ENCODE results near the gene RAB8A.
A peak's percentile ranks its signal among the peaks of the same experiment; 100 is the strongest.
"Not testable (repeated sequence)": the region's sequence is repeated elsewhere in the genome, so short reads cannot be mapped to it uniquely, and the experiment has no call there.

The RAB8A gene

DNA sequence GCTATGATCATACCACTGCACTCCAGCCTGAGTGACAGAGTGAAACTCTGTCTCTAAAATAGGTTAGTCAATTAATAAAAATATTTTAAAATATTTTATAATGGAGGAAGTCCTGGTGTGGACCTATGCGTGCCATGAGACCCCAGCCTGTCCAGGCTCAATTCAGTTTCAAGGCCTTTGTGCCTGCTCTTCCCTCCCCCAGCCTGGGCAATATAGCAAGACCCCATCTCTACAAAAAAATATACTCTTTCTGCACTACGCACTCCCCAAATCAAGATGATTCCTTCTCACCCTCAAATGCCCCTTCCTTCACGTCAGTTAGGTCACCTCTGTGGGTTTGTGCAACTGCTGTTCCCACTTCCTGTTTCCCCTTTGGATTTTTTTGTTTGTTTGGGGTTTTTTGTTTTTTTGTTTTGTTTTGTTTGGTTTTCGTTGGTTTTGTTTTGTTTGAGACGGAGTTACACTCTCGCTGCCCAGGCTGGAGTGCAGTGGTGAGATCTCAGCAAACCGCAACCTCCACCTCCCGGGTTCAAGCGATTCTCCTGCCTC lies 30.4 kb downstream of the RAB8A start:
- no peak for DNase-seq (ENCODE audit: low spot score)

DNA sequence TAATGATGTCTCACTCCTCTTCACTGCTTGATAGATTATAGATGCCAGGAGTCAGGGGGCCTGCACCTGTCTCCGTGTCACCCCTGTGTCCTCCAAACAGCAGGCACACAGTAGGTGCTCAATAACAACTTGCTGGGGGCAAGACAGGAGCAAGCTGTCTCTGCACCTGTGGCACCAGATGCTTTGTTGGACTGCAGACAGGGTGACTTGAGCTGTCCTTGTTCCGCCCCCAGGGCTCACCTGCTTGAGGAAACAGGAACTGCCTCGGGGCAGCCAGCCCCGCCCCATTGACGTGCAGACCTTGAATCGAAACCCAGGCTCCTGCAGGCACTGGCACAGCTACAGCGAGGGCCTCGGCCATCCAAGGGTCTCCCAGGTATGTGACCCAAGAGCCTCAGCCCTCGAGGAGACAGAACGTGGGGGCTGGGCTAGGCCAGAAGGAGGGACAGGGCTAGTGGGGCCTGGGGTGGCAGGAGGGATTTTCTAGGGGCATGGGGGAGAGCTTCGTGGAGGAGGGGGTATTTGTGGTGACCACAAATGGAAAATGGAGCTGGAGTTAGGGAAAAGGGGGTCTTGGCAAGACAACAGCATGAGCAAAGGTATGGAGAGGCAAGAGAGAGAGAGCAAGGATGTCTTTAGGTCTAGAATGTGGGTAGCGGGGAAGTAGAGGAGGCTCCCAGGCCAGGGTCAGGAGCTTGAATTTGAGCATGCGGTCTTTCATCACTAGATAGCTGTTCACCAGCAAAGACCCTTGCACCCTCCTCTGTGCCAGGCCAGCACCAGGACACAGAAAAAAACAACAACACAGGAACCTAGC lies 31.9 kb downstream of the RAB8A start, which contains the start of gene HSH2D:
TSS of gene HSH2D (plus strand) at position 287 of the 817 bp plus-strand sequence. CDS start 5,066 bp downstream, outside the sequence.
- DNase-seq (ENCODE audit: low spot score): peak; percentile 97

DNA sequence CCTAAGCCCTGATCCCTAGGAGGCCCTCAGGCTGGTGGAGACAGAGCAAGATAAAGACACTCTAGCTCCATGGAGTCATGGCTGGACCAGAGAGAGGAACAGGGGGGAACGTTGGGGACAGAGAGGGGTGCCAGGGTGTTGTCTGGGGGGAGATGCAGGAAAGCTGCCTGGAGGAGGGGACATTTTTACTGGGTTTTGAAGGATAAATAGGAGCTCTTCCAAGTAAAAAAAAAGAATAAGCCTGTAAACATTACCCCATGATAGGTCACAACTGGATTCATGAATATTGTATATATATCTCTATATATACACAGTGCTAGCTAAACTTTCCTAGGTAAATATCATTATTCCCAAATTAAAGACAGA lies 32.5 kb downstream of the RAB8A start:
- no peak for DNase-seq (ENCODE audit: low spot score)

DNA sequence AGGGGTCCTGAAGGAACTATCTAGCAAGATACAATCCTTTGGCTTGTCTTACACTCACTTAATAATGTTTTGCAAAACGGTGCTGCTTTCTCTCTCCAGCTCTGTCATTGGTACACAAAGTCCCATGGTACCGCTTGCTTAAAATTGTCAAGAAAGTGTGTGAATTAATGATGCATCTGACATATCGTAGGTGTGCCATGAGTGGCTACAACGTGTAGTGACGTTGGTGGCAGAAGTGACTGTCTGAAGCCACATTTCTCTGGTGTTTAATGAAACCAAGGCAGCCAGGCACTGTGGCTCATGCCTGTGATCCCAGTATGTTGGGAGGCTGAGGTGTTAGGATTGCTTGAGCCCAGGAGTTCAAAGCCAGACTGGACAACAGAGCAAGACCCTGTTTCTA lies 34.4 kb downstream of the RAB8A start:
- DNase-seq (ENCODE audit: low spot score): no peak

DNA sequence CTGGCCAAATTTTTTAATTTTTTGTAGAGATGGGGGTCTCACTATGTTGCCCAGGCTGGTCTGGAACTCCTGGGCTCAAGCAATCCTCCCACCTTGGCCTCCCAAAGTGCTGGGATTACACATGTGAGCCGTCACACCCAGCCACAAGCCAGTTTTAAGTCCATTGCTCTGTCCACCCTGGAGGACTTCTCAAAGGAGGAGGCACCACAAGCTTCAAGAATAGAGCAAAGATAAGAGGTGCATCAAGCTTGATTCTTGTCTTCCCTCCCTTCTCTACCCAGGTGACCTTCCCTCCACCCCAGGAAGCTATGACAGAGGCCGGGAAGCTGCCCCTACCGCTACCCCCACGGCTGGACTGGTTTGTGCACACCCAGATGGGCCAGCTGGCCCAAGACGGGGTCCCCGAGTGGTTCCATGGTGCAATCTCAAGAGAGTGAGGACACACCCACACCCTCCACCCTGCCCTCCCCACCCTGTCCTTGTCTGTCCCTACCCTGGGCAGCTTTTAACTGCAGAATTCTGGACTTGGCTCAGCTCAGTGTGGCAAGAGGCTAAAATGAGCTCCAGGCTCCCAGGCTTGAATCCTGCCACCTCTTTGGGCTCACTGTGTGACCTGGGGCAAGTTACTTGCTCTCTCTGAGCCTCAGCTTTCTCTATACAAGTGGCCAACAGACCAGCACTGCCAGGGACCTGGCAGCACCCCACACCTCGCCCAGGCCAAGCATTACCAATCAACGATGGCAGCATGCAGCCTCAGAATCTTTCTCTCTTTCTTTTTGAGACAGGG lies 36.9 kb downstream of the RAB8A start:
- DNase-seq (ENCODE audit: low spot score): no peak

DNA sequence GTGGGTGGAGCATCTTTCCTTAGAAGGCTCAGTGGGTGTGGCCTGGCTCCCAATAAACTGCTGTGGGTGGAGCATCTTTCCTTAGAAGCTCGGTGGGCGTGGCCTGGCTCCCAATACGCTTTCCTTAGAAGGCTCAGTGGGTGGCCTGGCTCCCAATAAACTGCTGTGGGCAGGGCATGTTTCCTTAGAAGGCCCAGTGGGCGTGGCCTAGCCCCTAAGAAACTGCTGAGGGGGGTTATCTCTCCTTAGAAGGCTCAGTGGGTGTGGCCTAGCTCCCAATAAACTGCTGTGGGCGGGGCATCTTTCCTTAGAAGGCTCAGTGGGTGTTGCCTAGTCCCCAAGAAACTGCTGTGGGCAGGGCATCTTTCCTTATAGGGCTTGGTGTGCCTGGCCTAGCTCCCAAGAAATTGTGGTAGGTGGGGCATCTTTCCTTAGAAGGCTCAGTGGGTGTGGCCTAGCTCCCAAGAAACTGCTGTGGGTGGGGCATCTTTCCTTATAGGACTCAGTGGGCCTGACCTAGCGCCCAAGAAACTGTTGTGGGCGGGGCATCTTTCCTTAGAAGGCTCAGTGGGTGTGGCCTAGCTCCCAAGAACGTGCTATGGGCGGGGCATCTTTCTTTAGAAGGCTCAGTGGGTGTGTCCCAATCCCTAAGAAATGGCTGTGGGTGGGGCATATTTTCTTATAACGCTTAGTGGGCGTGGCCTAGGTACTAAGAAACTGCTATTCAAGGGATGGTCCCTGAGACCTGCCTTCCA lies 42.1 kb downstream of the RAB8A start:
- DNase-seq (ENCODE audit: low spot score): peak; percentile 71

DNA sequence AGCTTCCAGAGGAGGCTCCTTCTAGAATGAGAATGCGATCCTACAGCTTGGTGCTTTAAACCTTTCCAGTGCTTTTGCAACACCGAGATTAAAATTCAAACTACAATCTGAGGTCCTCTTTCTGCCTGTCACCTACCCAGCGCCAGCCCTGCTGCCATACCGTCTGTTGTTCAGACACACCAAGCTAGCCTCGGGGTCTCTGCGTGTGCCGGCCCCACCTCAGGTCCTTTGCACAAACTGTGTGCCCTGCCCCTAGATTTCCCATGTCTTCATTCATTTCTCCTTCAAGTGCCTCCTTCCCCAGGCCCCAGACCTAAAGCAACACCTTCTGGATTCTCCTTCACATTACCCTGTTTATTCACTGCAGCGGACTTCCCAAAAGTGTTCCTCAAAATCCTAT lies 42.9 kb downstream of the RAB8A start:
- no peak for DNase-seq (ENCODE audit: low spot score)

DNA sequence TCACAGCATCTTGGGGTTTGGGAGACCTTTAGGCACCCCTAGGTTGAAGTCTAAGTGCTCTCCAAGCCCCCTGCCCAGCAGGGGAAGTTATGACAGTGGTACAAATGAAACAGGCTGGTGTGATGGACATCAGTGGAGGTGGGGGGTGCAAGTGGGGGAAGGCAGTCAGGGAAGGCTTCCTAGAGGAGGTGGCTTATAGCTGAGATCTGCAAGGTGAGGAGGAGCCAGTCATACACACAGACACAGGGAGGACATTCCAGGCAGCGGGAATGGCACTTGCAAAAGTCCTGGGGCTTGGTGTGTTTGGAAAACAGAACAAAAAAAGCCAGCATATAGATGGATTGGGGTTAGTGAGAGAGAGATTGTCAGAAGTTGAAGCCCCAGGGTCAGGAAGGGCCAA lies 43.4 kb downstream of the RAB8A start:
- no peak for DNase-seq (ENCODE audit: low spot score)

DNA sequence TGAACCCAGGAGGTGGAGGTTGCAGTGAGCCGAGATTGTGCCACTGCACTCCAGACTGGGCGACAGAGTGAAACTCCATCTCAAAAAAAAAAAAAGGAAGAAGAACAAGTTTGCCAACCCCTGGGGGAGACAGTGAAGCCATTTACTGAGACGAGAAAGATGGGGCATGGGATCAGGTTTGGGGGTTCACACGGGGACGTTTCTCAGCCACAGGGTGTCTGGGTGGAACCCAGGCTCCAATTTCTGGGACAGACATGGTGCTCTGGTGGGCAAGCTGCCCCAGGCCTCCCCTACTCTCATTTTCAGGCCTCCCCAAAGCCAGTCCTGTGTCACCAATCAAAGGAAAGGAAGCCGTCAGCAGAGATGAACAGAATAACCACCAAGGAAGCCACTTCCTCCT lies 45.2 kb downstream of the RAB8A start:
- DNase-seq (ENCODE audit: low spot score): no peak

DNA sequence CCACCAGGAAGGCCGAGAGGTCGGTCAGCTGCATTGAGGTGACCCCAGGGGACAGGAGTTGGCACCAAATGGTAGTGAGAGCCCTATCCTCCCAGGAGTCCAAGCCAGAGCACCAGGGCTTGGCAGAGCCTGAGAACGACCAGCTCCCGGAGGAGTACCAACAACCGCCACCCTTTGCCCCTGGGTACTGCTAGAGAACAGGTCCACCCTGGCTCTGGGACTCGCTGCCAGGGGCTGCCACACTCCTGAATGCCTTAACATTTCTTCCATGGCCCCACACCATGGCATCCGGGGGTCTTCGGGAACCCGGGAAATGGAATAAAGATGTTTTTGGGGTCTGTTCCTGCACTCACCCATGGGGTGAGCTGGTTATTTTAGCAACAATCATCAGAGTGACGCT lies 45.9 kb downstream of the RAB8A start:
- no peak for DNase-seq (ENCODE audit: low spot score)

DNA sequence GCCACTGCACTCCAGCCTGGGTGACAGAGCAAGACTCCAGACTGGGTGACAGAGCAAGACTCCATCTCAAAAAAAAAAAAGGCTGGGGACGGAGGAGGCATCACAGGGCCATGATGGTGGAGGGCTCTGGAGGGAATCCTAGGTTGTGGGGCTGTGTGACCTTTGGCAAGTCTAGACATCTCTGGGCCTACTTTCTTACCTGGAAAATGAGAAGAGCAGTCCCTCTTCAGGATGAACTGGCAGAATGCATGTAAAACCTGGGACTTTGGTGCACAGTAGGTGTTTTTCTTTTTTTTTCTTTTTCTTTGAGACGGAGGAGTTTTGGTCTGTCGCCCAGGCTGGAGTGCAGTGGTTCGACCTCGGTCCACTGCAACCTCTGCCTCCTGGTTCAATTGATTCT lies 48.0 kb downstream of the RAB8A start:
- no peak for DNase-seq (ENCODE audit: low spot score)

DNA sequence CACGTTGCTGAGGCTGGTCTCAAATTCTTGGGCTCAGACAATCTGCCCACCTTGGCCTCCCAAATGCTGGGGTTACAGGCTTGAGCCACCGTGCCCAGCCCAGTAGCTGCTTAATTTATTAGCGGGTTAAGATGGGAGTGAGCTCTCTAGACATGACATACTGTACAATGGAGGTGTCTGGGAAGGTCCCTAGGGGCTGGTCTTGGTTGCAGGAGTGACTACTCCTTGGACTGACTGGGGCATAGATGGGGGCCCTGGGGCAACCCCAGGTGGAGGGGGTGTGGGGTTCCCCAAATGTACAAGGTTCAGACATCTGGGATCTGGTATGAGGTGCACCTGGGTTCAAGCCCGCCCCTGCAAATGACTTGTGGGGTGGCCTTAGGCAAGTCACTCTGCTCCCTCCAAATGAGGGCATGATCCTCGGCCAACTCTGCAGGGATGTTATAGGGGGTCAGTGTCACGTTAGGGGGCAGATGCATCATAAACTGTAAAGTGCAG lies 48.8 kb downstream of the RAB8A start:
- DNase-seq (ENCODE audit: low spot score): no peak

DNA sequence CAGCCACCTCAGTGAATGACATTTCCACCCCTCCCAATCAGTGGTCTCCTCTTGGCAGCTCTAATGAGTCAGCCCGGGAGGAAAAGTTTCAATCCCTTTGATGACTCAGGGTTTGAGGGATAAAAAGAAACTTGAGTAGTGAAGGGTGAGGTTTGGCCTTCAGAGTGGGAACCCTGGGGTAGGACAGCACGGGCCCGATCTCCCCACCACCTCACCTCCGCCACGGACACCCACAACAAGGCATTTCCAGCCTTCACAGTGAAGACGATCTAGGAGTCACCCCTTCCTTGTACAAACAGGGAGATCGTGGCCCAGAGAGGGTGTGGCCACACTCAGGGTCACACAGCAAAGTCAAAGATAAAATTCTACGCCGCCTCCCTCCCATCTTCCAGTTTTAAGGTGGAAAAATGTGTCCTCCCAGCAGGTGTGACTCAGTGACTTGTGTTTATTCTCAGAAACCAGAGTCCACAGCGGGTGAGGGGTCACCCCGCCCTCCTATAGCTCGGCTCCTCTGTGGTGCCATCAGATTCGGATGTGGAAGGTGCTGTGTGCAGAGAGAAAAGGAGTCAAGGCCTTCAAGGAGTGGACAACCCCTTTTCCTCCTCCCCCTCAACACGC lies 49.4 kb downstream of the RAB8A start:
- no peak for DNase-seq (ENCODE audit: low spot score)

DNA sequence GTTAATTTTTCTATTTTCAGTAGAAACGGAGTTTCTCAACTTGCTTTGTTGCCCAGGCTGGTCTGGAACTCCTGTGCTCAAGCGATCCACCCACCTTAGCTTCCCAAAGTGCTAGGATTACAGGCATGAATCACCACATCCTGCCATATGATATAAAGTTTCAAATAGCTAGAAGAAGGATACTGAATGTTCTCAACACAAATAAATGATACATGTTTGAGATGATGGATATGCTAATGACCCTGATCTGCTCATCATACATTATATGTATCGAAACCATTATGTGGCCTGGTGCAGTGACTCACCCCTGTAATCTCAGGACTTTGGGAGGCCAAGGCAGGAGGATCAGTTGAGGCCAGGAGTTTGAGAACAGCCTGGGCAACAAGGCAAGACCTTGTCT lies 50.2 kb downstream of the RAB8A start:
- DNase-seq (ENCODE audit: low spot score): no peak

DNA sequence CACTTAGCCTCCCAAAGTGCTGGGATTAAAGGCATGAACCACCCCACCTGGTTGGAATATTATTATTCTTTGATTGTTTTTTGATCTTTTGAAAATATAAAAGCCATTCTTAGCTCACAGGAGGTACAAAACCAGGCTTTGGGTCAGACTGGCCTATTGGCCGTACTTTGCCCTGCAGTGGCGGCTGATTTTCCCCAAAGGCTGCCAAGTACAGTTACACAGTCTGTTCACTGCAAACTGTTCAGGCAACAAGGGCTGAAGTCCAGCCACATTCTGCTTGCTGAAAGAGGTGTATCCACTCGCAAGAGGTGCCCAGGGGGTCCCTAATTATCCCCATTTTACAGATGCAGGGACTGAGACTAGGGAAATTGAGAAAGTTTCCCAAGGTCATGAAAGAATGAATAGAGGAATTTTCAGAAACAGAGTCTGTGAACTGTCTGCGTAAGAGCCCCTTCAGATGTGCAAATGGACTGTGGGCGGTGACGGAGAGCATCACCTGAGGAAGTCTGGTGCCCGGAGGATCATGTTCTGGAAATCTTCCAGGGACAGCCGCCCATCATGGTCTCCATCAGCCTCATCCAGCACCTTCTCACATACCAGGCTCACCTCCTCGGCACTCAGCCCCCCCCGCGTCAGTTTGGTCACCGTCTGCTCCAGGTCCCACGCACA lies 52.7 kb downstream of the RAB8A start:
- DNase-seq (ENCODE audit: low spot score): no peak

DNA sequence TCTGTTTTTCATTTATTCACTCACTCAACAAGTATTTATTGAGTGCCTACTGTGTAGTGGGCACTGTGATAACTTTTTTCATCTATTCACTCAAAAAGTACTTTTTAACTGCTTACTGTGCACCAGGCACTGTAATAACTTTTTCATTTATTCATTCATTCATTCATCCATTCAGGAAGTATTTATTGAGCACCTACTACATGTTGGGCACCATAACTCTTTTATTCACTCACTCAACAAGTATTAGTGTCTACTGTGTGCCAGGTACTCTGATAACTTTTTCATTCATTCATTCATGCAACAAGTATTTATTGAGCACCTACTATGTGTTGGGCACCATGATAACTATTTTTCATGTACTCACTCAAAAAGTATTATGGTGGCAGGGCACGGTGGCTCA lies 54.7 kb downstream of the RAB8A start:
- DNase-seq (ENCODE audit: low spot score): no peak

DNA sequence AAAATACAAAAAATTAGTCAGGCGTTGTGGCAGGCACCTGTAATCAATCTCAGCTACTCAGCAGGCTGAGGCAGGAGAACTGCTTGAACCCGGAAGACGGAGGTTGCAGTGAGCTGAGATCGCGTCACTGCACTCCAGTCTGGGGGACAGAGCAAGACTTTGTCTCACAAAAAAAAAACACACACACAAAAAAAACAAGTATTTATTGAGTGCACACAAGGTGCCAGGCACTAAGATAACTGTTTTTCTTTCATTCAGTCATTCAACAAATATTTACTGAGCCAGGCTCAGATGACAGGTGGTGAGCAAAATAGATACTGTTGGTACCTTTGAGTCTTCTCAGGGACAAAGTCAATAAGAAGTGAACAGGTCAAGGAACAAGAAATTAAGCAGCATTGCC lies 55.4 kb downstream of the RAB8A start:
- DNase-seq (ENCODE audit: low spot score): no peak

DNA sequence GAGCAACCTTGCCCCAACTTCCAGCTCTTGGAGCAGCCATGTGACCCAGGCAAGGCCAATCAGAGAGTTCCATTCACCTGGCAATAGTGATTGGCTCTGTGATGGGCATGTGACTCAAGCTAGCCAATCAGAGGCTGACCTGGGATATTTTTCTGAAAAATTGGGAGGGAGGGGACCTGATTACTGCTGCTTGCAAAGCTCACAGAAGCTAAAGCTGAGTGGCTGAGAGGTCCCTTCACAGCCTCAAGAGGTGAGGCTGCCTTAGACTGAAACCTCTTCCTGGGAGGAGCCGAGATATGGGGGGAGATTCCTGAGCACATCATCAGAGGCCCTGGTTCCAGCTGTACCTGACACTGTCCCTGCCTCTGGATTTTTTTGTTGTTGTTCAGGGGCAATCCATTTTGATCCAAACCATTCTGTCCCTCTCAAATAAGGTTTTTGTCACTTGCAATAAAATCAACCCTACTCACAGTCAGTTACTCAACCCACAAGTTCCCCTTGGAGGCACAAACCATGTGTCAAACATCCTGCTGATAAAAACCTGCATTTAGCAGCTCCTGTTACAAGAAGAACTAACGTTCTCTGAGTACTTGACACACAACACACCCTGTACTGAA lies 56.9 kb downstream of the RAB8A start:
- peak; percentile 83 for DNase-seq (ENCODE audit: low spot score)

DNA sequence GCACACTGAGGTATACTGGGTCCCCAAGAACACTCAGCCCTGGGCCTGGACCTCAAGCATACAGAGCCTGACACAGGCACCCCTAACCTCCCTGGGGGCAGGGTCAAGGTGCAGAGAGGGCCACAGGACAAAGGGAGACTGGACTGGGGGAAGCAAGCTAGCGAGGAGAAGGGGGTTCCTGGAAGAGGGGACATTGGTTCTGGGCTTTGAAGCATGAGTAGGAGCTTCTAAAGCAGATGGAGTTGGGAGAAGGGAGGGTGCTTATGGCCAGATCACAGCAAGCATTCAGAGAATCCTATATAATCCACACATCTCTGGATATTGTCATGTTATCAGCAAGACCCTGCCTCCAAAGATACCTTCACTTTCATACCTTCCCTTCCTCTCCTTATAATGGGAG lies 58.4 kb downstream of the RAB8A start:
- no peak for DNase-seq (ENCODE audit: low spot score)

DNA sequence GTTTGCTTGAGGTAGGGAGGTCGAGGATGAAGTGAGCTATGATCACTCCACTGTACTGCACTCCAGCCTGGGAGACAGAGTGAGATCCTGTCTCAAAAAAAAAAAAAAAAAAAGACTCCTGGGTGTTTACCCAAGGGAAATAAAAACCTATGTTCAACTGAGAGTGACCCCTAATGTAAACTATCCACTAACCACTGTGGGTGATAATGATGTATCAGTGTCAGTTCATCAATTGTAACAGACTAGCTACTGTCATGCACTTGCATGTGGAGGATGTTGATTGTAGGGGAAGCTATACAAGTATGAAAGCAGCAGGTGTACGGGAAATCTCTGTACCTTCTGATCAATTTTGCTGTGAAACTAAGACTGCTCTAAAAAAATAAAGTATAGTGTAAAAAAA lies 64.3 kb downstream of the RAB8A start:
- no peak for DNase-seq (ENCODE audit: low spot score)

DNA sequence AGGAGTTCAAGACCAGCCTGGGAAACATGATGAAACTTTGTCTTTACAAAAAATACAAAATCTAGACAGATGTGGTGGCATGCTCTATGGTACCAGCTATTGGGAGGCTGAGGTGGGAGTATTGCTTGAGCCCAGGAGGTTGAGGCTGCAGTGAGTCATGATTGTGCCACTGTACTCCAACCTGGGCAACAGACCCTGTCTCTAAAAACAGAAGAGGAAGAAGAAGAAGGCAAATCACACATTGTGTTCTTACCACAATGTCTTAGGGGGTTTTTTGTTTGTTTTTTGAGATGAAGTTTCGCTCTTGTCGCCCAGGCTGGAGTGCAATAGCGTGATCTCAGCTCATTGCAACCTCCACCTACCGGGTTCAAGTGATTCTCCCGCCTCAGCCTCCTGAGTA lies 67.2 kb downstream of the RAB8A start:
- DNase-seq (ENCODE audit: low spot score): not testable (repeated sequence)

Measured in NAMALWA (cell line).